HG02970 (cell line): Measurements from ENCODE around the gene ADPRHL1.
"Not testable (repeated sequence)": the region's sequence is repeated elsewhere in the genome, so short reads cannot be mapped to it uniquely, and the experiment has no call there.

Source experiments
- ATAC-seq: cut with Tn5 transposase; IDR thresholded peaks from one replicate; pipeline ENCODE4 v1.9.1; 2021; ENCODE audit warnings: mild to moderate bottlenecking, moderate library complexity, moderate number of reproducible peaks; ENCODE audit not compliant: unreplicated experiment, low FRiP score

Gene ADPRHL1

GRCh38 chr13:113458253-113459065, 5.2 kb upstream of the ADPRHL1 start:
- no peak for ATAC-seq

- no peak for ATAC-seq
Observed at GRCh38 chr13:113457510-113457909, 4.2 kb upstream of the ADPRHL1 start.

DNA sequence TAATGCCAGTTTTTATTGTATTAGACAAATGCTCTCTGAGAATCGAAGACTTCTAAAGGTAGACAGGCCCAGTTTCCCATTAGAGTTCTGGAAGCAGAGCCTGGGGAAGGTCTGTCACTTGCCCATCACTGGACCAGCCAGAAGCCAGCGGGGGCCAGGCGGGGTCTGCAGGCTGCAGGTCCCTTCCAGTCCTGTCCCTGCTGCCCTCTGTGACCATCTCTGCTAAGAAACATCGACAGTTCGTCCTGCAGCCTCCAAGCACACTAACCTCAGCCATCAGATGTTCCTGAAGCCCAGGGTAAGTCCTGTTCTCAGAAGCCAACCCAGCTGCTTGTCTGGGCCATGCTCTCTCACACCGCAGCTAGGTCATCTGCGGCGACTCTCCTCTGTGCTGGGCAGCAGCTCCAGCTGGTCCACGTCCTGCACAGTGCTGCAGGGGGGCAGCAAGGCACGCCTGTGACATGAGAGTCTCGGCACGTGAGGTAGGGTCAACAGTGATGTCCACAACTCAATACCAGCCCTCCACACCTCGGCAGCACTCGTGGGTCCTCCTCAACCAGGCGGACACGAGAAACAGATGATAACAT, 2.9 kb upstream of the ADPRHL1 start:
- no peak for ATAC-seq

GRCh38 chr13:113455384-113455783, 2.1 kb upstream of the ADPRHL1 start:
- ATAC-seq: no peak

- ATAC-seq: no peak
Observed at GRCh38 chr13:113454936-113455335, 1.6 kb upstream of the ADPRHL1 start.

DNA sequence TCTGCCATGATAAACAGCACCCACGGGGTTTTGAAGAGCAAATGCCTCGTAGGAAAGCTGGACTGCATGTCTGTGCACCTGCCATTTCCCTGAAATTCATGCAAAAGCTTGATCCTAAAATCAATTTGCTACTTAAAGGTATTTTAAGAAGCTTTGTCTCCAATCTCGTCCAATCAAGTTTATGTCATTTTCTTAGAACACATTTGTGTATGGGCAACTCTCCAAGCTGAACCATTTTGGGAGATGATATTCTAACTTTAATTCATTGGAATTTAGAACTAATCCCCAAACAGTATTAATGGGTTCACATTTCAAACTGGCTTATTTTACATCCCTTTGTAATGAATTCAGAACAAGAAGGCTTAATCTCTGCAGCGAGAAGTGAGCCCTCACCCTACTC, 822 bp downstream of the ADPRHL1 start:
- ATAC-seq: no peak

DNA sequence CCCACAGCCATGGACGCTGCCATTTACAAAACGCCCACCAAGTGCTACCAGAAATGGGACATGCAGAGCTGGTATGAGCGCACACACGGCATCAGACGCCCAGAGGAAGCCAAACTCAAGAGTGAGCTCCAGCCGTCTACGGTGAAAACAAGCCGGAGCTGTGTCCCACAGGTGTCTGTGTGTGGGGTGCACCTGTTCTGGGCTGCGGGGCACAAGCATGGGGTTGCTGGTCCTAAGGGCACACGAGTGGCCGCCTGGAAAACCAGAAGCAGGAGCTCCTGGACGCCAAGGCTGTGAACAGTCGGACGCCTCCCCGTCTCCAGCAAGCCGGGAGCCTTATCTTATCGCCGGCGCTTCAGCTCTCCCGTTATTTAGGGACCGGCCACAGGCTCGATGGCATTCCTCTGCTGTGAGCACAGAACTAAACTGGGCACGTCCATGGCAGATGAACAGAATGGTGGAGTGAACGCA, 1.3 kb downstream of the ADPRHL1 start:
- no peak for ATAC-seq

DNA sequence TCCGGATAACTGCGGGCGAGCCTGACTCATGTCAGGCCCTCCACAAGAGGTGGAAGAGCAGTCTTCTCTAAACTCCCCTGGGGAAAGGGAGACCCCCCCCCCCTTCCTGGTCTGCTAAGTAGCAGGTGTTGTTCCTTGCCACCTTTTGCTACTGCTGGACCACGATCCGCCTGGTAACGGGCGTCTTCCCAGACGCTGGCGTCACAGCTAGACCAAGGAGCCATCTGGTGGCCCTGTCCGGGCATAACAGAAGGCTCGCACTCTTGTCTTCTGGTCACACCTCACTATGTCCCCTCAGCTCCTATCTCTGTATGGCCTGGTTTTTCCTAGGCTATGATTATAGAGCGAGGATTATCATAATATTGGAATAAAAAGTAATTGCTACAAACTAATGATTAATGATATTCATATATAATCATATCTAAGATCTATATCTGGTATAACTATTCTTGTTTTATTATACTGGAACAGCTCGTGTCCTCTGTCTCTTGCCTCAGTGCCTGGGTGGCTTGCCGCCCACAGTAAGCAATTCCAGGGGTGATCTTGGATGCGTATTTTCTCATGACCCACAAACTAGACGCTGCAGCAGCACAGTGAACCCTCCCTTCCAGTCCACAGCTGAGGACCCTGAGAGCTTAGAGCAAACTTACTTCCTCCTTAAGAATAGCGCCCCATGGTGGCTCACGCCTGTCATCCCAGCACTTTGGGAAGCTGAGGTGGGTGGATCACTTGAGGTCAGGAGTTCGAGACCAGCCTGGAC, 2.2 kb downstream of the ADPRHL1 start:
- ATAC-seq: not testable (repeated sequence)

GRCh38 chr13:113450348-113450744, 2.9 kb downstream of the ADPRHL1 start:
- not testable (repeated sequence) for ATAC-seq

- ATAC-seq: no peak
Observed at GRCh38 chr13:113449693-113450347, 3.5 kb downstream of the ADPRHL1 start.

DNA sequence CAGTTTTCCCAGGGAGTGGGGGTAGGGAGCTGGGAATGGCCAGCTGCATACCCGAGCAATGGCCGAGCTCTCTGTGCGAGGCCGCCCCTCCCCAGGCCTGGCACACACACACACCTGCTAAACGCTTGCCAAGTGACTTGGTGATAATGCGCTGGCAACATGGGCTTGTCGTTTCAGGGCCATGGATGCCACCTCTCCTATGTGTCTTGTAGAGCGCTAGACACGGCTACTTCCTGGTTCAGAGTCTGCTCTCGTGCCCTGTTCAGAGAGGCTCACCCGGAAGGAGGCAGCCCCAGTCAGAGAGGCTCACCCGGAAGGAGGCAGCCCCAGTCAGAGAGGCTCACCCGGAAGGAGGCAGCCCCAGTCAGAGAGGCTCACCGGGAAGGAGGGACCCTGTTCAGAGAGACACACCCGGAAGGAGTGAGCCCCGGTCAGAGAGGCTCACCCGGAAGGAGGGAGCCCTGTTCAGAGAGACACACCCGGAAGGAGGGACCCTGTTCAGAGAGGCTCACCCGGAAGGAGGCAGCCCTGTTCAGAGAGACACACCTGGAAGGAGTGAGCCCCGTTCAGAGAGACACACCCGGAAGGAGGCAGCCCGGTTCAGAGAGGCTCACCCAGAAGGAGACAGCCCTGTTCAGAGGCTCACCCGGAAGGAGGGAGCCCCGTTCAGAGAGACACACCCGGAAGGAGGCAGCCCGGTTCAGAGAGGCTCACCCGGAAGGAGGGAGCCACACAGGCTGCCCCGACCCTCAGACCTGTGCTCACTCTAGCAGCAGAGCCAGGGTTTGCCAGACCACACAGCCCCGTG, 4.2 kb downstream of the ADPRHL1 start:
- no peak for ATAC-seq

DNA sequence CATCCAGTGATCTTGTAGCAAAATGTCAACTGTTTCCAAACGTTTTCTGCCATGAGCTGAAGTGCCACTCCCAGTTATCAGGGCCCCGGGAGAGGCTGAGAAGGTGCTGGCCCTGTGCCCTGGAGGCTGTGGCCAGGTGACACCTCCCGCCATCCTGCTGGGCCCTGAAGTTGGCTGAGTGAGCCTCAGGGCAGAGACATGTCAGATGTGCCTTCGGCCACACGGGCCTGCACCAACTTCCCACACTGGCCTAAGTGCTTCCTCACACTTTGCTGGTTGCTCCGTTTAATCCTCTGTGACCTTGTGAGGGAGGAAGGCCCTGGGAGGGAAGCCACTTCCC, 4.8 kb downstream of the ADPRHL1 start:
- ATAC-seq: no peak

- ATAC-seq: no peak
Observed at GRCh38 chr13:113447596-113447995, 5.7 kb downstream of the ADPRHL1 start.

DNA sequence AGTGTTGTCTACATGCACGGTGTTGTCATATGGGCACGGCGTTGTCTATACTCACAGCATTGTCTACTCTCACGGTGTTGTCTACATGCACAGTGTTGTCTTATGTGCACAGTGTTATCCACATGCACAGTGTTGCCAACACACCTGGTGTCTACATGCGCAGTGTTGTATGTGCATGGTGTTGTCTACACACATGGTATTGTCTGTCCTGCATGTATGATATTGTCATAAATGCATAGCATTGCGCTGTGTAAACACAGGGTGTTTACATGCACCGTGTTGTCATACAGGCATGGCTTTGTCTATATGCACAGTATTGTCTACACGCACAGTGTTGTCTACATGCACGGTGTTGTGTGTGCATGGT, 6.8 kb downstream of the ADPRHL1 start:
- no peak for ATAC-seq

DNA sequence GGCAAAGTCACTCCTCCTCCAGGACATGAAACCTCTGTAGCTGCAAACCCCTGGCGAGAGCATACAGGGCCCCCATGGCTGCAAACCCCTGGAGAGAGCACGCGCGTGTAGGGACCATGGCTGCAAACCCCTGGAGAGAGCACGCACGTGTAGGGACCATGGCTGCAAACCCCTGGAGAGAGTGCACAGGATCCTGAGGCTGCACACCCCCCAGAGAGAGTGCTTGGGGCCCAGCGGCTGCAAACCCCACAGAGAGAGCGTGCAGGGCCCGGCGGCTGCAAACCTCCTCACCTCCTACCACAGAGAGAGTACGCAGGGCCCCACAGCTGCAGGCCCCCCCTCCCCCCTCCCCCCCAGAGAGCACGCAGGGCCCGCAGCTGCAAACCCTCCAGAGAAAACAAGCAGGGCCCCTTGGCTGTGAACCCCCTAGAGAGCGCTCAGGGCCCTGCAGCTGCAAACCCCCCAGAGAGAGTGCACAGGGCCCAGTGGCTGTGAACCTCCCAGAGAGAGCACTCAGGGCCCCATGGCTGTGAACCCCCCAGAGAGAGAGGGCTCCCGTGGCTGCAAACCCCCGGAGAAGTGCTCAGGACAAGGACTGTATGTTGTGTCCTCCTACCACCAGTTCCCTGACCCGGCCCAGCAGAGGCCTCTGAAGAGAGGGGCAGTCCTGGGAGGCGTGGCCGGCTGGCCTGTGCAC, 7.3 kb downstream of the ADPRHL1 start:
- ATAC-seq: no peak

- no peak for ATAC-seq
Observed at GRCh38 chr13:113443991-113444390, 9.3 kb downstream of the ADPRHL1 start.

DNA sequence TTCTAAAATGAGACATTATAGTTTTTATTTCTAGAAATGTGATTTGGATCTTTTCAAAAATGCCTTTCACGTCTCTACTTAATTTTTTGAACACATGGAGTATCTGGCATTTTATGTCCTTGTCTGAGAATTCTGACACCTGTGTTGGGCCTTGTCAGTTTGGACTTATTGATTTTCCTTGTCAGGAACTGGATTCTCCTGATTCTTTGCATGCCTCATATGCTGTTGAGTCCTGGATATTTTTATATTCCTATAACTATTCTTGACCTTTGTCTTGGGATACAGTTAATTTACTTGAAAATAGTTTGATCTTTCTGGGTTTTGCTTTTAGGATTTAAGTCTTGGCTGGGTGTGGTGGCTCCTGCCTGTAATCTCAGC, 10.3 kb downstream of the ADPRHL1 start:
- ATAC-seq: no peak

- ATAC-seq: no peak
Observed at GRCh38 chr13:113442354-113442984, 10.8 kb downstream of the ADPRHL1 start.

- no peak for ATAC-seq
Observed at GRCh38 chr13:113441661-113442060, 11.6 kb downstream of the ADPRHL1 start.
